ENCODE data around the gene SEPTIN1.

Gene SEPTIN1

DNA sequence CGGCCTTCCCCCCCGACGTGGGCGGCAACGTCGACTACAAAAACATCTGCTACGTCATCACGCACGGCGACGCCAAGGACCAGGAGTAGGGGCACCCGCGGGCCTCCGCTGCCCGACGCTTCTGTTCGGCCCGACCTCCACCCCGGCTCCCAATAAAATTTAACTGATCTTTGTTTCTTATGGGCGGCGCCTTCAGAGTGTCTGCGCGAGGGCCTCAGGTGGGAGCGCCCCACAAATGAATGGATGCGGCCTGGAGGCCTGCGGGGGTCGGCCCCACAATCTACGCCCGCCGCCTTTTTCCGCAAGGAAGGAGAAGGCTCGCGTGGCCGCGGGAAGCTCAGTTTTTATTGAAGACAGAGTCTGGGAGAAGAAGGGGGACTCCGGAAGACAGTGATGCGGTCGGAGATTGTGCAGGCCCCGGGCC is 4.5 kb downstream of the SEPTIN1 start:
- in situ Hi-C loops (cut with MboI; ENCODE audit: low sequenced_read_pairs): no loop called here

DNA sequence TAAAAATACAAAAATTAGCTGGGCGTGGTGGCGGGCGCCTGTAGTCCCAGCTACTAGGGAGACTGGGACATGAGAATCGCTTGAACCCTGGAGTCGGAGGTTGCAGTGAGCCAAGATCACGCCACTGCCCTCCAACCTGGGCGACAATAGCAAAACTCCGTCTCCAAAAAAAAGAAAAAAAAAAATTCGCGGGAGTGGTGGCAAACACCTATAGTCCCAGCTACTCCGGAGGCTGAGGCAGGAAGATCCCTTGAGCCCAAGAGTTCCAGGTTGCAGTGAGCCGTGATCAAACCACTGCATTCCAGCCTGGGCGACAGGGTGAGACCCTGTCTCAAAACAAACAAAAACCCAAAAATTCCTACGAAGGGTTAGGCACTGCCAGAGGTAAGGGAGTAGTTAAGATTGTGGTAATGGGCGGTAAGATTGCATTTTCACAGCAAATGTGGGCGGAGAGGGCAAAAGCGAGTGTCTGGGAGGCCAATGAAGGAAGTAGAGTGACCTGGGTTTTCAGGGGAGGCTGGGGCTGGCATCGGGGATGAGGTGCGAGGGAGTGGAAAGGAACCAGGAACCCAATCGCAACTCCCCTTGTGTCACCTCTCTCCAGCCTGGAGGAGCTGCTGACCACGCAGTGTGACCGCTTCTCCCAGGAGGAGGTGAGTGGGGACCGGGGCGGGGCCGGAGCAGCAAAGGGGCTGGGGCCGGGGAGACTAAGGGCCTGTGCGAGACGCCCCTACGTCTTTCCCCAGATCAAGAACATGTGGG is 5.1 kb downstream of the SEPTIN1 start:
- in situ Hi-C loops (cut with MboI; ENCODE audit: low sequenced_read_pairs): no loop called here

DNA sequence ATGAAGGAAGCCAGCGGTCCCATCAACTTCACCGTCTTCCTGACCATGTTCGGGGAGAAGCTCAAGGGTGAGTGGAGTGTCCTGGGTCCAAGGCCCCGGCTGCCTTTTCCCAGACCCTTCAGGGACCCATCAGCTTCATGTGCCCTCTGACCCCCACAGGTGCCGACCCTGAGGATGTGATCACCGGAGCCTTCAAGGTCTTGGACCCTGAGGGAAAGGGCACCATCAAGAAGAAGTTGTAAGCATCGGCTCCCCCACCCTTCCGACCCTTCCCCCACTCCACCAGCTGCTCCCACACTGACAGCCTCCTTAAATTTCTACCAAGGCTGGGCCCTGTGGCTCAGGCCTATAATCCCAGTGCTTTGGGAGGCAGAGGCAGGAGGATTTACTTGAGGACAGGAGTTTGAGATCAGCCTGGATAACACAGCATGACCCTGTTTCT is 5.9 kb downstream of the SEPTIN1 start:
- in situ Hi-C loops (cut with MboI; ENCODE audit: low sequenced_read_pairs): no loop called here

DNA sequence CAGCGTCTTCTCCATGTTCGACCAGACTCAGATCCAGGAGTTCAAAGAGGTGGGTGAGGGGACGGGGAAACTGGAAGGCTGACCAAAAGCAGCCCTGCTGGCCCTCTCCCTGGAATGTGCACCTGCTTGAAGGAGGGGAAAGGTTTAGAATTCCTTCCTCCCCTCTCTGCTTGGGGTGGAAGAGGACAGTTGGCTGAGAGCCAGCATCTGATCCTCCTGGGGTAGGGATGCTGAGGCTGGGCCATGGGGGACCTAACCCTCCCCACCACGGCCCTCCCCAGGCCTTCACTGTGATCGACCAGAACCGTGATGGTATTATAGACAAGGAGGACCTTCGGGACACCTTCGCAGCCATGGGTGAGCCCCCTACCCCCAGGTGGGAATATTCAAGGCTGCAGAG is 6.5 kb downstream of the SEPTIN1 start:
- in situ Hi-C loops (cut with MboI; ENCODE audit: low sequenced_read_pairs): no loop called here

DNA sequence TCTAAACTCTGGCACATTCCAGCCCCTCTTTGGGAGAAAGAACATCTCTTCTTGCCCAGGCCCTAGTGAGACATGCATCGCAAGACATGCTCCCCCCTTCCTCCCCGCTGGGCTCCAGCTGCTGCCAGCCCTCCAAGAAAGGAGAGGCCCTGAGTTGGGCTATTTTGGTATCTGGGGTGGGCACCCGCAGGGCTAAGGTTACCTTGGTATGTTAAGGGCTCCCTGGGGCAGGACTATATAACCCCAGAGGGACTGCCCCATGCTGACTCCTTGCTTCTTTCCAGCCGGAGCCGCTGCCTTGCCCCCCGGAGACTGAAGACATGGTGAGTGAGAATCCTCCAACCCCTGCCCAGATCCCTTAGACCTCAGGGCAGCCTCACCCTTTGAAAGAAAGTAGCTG is 7.8 kb downstream of the SEPTIN1 start, which contains the start of gene MYL11:
TSS of gene MYL11 (plus strand) at position 265 of the 400 bp plus-strand sequence. CDS start at position 321, 56 bp downstream.
- in situ Hi-C loops (cut with MboI; ENCODE audit: low sequenced_read_pairs): no loop called here

DNA sequence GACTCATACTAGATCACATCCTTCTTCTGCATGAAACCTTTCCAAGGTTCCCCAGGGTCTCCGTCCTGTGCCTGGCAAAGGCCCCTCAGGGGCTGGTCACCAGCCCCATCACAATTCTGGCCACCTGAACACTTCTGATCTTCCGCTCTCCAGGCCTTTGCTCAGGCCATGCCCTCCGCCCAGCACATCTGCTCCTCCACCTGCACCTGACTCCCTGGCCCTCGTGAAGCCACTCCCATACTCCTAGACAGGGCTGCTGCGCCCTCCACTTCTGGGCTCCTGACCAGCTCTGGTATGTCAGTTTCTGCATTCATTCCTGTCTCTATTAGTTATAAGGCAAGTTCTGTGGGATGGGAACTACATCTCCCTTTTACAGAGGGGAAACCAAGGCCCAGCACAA is 9.6 kb downstream of the SEPTIN1 start:
- in situ Hi-C loops (cut with MboI; ENCODE audit: low sequenced_read_pairs): no loop called here

DNA sequence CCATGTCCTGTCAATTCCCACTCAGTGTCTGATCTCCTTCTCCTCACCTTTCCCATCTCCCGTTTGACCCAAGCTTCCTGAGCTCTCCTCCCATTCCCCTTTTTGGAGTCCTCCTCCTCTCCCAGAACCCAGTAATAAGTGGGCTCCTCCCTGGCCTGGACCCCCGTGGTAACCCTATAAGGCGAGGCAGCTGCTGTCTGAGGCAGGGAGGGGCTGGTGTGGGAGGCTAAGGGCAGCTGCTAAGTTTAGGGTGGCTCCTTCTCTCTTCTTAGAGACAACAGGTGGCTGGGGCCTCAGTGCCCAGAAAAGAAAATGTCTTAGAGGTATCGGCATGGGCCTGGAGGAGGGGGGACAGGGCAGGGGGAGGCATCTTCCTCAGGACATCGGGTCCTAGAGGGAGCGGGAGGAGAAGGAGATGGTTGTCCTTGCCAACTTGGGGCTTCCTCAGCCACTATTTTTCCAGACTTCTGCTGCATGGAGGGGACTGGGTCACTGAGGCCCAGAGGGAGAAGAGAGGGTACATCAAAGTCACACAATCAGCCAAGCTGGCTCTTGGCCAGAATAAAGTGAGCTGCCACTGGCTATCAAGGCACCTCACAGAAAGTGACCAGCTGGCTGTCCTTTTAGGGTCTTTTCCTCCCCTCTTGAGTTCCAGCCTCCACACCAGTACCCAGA is 10.2 kb downstream of the SEPTIN1 start:
- in situ Hi-C loops (cut with MboI; ENCODE audit: low sequenced_read_pairs): no loop called here

DNA sequence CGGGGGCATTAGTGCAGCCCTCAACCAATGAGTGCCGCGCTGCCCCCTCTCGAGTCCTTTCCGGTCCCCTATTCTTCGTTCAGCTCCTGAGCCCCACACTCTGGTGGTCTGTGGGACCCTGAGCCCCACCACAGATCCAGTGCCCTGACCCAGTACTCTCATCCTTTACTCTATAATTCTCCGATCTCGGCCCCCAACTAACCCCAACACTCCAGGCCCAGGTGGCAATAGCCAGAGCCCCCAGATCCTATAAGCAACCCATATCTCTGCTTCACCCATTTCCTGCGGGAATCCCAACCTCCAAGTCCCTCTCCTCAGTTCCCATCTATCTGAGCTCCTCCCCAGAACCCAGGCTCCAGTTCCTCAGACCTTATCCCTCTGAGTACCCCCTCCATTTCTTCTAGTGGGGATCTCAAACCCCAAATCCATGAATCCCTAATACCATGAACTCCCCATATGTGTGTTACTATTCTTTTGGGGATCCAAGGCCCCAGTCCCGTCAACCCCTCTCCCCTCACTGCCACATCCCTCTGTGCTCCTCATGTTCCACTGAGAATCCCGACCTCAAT is 11.0 kb downstream of the SEPTIN1 start:
- in situ Hi-C loops (cut with MboI; ENCODE audit: low sequenced_read_pairs): no loop called here

DNA sequence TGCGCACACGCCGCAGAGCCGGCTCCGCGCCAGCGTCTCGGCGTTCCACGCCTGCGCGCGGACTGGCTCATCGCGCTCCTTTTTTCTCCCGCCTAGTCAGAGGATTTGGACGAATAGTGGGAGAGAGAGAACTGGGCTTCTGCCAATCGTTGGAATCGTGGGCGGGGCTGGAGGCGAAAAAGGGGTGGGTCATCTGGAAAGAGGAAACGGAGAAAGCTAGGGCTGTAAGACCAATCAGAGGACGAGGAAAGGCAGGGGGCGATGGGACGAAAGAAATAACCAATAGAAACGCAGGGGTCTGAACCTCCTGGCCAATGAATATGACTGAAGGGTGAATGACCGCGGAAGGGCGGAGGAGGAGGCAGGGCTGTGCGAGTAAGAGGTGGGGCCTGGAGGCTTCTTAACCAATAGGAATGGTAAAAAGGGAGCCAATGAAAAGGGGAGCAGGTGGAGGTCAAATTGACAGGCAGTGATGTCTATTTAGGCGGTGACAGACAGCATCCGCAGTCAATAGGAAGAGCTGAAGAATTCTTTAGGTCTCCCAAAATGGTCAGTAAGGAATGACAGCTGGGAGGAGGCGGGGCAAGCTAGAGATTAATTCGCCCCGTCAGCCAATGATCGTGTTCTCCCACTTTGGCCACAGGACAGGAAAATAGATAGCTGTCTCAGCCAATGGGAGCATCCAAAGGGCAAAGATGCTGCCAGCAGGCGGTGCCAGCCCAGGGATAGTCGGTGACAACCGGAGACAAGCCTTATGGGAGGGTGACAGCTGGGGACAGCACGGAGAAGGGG is 11.7 kb downstream of the SEPTIN1 start, which contains the start of gene TBC1D10B:
TSS of gene TBC1D10B (minus strand) at position 39 of the 792 bp plus-strand sequence. CDS start 311 bp downstream, outside the sequence.
- in situ Hi-C loops (cut with MboI; ENCODE audit: low sequenced_read_pairs): no loop called here

DNA sequence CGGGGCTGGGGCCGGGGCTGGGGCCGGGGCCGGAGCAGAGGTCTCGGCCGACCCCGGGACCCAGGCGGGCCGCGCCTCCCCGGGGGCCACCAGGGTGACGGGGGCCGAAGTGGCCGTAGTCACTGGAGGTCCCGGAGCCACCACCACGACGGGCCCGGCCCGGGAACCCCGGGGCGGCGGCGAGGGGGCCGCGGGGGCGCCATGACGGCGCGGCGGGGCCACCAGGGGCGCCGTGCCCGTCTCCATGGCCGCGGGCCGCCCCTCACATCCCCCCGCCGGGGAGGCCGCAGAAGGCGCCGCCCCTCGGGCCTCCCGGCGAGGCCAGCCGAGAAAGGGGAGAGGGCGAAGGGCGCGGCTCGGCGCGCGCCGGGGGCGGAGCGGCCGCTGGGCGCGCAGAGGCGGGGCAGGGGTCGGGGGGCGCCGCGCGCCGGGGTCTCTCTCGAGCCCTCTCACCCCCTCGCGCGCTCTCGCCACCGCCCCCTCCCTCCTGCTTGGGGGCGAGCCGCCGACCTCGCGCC is 12.4 kb downstream of the SEPTIN1 start:
- in situ Hi-C loops (cut with MboI; ENCODE audit: low sequenced_read_pairs): no loop called here

DNA sequence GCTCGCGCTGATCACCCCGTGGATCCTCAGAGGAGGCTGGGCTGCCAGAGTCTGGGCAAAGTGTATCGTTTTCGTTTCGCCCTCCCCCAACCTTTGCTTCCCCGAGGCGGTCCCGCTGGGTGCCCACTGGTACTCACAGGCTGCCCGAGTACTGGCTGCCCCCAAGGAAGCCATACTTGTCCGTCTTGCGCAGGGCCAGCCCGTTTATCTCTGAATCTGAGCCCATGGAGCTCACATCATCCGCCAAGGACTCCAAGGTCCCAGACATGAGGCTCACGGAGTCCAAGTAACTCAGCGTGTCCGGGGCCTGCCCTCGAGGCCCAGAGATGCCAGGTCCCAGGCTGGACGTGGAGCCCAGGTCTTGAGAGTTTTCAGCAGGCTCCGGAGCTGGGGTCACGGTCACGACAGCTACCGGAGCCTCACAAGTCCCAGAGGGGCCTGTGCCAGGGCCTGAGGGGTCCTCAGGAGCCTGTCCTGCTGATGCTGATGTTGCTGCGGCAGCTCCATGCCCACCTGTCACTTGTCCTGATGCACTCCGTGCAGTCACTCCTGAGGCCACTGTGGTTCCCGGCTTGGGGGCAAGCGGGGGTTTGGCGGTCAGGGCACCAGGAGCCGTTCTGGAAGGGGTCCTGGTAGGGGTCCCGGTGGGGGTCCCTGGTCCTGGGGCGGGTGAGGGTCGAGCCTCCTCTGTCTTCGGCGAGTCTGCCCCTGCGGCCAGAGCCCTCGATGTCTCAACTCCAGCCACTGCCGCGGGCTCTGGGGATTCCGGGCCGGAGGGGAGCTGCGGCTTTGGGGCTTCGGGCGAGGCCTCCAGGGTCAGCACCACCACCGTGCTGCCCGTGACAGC is 13.0 kb downstream of the SEPTIN1 start:
- in situ Hi-C loops (cut with MboI; ENCODE audit: low sequenced_read_pairs): no loop called here

DNA sequence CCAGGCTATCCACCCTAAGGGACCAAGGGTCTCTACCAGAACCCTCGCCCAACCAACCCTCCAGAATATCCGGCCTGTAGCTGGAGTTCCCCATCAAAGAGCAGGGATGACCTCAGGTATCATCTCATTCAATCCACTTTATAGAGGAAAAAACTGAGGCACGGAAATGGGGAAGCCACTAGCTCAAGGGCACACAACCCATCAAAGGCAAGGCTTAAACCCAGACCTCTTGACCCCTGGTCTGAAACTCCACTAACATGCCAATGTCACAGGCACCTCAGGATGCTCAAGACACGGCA is 13.6 kb downstream of the SEPTIN1 start:
- in situ Hi-C loops (cut with MboI; ENCODE audit: low sequenced_read_pairs): no loop called here

DNA sequence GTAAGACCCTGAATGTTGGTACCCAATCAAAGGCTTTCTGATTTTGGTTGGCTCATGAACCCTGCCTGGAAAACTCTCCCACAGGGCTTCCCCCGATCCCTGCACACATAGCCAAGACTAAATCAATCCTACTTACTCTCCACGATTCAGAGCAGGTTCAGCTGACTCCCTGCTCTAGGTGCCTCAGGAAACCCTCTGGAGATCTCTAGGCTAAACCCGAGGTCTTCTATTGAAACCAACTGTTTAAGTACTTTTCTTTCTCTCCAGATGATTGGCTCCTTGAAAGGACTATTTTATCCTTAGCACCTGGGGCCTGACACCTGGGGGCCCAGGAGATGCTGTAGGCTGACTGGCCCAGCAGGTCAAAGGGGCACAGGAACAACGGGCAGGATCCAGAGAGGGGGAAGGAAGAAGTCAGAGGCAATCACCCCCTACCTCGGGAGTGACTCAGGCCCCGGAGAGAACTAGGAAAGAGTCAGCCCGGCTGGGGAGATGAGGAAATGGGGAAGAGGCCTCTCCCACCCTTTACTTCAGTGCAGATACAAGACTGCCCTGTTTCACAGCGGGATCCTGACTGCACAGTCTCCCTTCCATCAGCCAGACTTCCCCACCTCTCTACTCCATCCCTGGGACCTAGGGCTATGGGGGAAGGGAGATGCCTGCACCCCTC is 14.1 kb downstream of the SEPTIN1 start:
- in situ Hi-C loops (cut with MboI; ENCODE audit: low sequenced_read_pairs): no loop called here

DNA sequence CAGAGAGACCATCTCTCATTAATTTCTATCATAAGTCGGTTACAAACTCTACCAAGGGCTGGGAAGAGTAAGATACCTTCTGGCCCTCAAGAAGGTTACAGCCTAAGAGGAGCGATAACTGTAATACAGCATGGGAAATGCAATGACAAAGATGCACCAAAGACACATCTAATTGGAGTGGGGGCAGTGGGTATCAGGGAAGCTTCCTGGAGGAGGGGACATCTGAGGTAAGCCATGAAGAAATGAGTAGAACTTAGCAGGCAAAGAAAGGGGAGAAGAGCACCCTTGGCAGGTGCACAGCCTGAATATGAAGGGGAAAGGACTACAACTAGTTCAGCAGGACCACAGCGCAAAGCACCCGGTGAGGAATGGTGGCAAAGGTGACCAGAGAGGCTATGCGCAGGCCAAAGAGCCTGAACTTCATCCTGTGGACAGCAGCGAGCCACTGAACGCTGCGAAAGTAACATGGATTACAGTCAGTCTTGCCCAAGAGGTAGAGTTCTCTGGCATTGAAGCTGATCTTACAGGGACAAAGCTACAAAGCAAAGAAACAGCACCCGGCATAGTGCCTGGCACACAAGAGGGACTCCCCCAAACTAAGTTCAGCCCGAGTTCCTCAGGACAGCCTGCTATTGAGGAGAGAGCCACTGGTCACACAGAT is 14.9 kb downstream of the SEPTIN1 start:
- in situ Hi-C loops (cut with MboI; ENCODE audit: low sequenced_read_pairs): no loop called here

DNA sequence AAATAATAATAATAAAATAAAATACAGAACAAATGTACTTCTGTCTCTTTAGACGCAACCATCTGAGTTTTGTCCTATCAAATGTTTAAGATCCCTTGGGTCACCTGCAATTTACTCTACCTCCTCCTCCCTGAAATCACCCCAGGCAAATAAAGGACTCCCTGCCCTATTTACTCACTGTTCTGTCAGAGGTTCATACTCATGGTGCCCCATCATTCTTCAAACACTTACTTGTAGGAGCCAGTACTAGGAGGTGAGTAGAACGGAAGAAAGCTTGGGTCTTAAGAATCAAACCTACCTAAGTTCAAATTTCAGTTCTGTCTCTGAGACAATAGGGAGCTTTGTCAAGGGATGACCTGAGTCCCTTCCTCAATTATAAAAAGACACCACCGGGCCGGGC is 15.8 kb downstream of the SEPTIN1 start:
- in situ Hi-C loops (cut with MboI; ENCODE audit: low sequenced_read_pairs): no loop called here

DNA sequence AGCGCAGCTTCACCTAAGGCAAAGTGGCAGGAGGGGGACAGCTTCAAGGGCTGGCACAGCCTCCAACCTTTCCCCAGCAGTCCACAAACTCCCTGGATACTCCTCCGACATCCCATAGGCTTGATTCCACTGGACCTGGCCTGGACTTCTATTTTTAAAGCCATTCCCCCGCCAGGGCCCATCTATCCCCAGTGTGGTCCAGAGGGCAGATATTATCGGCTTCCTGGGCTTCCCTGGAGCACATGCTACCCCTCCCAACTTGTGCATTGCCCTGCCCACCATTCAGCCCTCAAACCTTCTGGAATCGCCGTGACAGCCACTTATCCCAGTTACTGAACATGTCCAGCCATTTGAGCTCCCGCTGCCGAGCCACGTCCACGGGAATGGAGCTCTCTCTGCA is 17.2 kb downstream of the SEPTIN1 start:
- in situ Hi-C loops (cut with MboI; ENCODE audit: low sequenced_read_pairs): no loop called here

DNA sequence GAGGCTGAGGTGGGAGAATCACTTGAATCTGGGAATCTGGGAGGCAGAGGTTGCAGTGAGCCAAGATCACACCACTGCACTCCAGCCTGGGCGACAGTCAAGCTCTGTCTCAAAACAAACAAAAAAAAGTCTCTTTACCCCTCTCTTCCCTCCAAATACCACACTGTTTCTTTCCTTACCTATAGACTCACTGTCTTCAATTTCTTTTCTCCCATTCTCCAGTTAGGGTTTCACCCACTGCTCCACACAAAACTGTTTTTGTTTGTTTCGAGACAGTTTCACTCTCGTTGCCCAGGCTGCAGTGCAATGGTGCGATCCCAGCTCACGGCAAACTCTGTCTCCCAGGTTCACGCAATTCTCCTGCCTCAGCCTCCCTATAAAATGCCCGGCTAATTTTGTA is 21.2 kb downstream of the SEPTIN1 start:
- in situ Hi-C loops (cut with MboI; ENCODE audit: low sequenced_read_pairs): no loop called here

DNA sequence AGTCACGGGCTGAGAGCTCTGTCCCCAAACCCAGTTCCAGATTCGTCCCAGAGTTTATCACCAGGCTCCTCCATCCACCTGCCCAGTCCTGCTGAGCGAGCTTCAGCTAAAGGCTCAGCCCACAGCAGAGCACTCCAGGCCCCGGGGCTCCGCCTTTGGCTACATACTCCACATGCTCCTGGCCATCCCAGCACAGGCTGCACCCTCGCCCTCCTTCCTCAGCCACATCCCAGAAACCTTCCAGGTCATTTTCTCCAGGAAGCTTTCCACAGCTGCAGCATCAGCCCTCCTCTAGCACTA is 22.5 kb downstream of the SEPTIN1 start:
- in situ Hi-C loops (cut with MboI; ENCODE audit: low sequenced_read_pairs): no loop called here
